ENCODE results near the gene C6orf47.
"Not testable (repeated sequence)": the region's sequence is repeated elsewhere in the genome, so short reads cannot be mapped to it uniquely, and the experiment has no call there.

Gene C6orf47, protein sequence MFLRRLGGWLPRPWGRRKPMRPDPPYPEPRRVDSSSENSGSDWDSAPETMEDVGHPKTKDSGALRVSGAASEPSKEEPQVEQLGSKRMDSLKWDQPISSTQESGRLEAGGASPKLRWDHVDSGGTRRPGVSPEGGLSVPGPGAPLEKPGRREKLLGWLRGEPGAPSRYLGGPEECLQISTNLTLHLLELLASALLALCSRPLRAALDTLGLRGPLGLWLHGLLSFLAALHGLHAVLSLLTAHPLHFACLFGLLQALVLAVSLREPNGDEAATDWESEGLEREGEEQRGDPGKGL

DNA sequence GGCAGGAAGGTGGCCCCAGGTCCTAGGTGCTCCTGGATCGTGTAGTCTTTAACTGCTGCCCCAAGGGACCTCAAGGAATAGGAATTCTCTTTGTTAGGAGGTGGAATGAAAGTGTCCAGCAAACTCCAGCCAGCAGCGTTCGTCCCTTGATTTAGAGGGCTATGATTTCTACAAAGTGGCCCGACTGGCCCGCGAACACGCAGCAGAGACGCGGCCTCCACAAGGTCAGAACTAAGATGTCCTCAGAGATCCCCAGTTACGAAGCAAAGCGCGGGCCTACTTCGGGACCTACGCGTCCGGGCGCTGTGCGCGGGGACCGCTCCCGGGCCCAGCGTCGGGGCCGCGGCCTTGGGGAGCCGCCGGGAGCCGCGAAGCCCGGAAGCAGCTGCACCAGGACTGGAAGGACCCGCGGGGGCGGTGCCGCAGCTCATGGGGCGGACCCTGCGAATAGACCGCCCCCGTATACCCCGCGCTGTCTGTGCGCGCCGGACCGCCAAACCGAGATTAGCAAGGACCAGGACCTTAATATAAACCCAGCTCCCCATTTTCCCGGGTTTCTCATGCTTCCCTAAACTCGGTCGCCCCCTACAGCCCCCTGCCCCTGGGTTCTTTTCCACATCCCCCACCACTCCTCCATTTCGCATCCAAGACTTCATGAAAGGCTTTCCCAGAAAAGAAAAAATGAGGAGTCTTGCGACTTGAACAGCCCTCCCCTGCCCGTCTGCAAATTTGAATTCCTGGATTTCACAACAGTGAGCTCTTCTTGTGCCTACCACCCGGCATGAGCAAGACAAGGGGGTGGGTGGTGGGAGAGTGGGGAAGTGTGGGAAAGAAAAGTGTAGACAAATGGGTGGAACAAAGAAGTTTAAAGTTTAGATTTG lies at the start of gene C6orf47:
Gene C6orf47, minus strand, starts transcription at position 398 of the 881 bp plus-strand sequence. CDS start 831 bp downstream, outside the sequence.
- peak in 1 of 2 donors; percentile 46 for DNase-seq (ENCODE audit: low read depth in 2 of 2)

- DNase-seq (ENCODE audit: low read depth in 2 of 2): not testable (repeated sequence)
These were observed 48.6 kb upstream of the C6orf47 start for GRCh38 chr6:31709157-31709556.

- DNase-seq (ENCODE audit: low read depth in 2 of 2): no peak
These were observed 47.6 kb upstream of the C6orf47 start for GRCh38 chr6:31708224-31708623.

- no peak for DNase-seq (ENCODE audit: low read depth in 2 of 2)
These were observed 47.1 kb upstream of the C6orf47 start for GRCh38 chr6:31707701-31708100.

- DNase-seq (ENCODE audit: low read depth in 2 of 2): no peak
These were observed 46.0 kb upstream of the C6orf47 start, which contains the start of gene LY6G6F for GRCh38 chr6:31706599-31706998. Gene LY6G6F, plus strand, starts transcription at chr6:31706866. Its CDS starts 41 bp downstream, at chr6:31706907.

- DNase-seq (ENCODE audit: low read depth in 2 of 2): no peak
These were observed 45.4 kb upstream of the C6orf47 start for GRCh38 chr6:31705931-31706330.

- peak; percentile 93 for DNase-seq (ENCODE audit: low read depth in 2 of 2)
These were observed 42.5 kb upstream of the C6orf47 start, which contains the start of gene ABHD16A for GRCh38 chr6:31702819-31703716. Gene ABHD16A, minus strand, starts transcription at chr6:31703324. Its CDS starts 43 bp downstream, at chr6:31703281.

DNA sequence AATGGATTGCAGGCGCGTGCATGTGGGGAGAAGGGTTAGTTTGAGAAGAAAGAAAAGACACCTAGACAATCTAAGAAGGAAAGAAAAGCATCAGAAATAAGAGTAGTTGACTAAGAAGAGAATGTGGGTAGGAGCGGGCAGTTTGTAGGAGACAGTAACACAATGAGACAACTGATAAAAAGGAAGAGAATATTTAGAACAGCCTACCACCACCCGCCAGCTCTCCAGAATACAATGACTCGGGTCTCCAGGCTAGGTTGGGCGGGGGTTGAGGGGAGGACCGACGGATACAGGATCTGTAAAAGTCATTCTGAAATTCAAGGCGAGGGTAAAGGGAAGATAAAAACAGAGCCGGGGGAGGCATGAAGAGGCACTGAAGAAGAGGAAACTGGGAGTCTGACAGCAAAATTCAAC lies 41.8 kb upstream of the C6orf47 start:
- DNase-seq (ENCODE audit: low read depth in 2 of 2): no peak

GRCh38 chr6:31701666-31702404 lies 41.3 kb upstream of the C6orf47 start:
- DNase-seq (ENCODE audit: low read depth in 2 of 2): no peak

- no peak for DNase-seq (ENCODE audit: low read depth in 2 of 2)
These were observed 40.3 kb upstream of the C6orf47 start for GRCh38 chr6:31700740-31701401.

GRCh38 chr6:31697555-31697954 lies 37.0 kb upstream of the C6orf47 start:
- no peak for DNase-seq (ENCODE audit: low read depth in 2 of 2)

DNA sequence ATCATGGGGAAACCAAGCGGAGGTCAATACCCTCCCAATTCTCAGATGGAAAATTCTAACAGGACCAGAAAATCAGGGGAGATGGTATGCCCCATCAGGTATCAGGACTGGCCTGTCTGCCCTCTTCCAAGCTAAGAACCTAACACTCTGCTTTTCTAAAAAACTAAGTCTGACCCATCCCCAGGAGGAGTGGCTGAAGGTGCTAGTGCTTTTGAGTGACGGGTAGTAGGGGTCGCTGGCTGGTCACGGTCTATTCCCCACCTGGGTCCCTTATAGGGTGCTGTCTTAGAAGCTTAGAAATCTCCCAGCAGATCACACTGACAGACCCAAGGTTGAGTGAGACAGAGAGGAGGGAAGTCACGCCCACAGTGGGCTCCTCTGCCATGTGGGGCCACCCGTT lies 33.0 kb upstream of the C6orf47 start:
- DNase-seq (ENCODE audit: low read depth in 2 of 2): no peak

DNA sequence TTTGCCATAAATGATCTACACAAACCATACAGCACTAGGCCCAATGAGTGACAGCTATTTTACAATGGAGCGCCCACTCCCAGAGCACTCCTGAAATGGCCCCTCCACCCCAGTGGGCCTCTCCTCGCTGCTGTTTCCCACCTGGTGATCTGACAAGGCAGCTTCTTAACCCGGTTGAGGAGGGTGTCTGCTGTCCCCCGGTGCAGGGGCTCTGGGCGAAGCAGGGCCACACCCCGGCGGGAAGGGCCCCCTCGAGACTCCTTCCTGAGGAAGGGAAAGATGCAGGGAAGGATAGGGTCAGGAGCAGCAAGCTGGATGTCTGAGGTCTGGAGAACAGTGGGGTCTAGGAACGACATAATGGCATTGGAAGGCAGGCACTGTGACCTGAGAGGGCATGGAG lies 32.3 kb upstream of the C6orf47 start:
- DNase-seq (ENCODE audit: low read depth in 2 of 2): no peak

GRCh38 chr6:31692353-31692752 lies 31.8 kb upstream of the C6orf47 start:
- no peak for DNase-seq (ENCODE audit: low read depth in 2 of 2)

GRCh38 chr6:31691564-31692108 lies 31.1 kb upstream of the C6orf47 start:
- no peak for DNase-seq (ENCODE audit: low read depth in 2 of 2)

GRCh38 chr6:31691078-31691463 lies 30.5 kb upstream of the C6orf47 start:
- DNase-seq (ENCODE audit: low read depth in 2 of 2): no peak

DNA sequence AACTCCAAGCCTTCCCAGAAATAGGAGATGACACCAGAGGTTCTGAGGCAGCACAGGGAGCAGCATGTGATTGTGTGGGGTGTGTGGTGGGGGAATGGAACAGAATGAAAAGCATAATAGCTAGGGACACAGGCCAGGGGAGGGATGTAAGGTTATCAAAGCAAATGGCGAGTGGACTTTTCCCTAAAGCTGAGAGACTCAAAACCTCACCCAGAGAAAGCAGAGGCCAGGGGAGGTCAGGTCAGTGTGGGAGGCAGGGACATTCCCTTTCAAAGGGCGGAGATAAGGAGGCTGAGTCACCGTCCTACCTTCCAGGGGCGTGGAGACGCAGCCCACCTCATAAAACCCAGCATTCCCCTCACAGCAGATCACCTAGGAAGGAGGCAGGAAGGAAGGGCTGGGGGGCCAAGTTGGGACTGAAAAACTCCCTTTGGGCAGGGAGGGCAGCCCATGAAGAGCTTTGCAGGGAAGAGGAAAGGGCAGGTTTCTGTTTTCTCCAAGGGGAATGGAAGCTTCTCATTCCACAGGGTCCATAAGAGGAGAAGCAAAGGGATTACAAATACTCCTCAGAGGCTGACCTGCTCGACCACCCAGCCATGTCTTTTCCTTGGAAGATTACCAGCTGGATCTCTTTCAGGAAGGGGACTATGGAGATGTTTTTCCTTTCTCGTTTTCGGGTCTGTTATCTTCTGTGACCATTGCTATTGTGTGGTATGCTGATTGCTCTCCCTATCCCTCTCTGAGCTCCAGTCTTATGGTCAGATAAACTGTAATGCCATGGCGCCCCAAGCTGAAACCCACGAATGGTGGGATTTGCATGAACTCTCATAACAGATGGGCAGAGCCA lies 29.9 kb upstream of the C6orf47 start:
- no peak for DNase-seq (ENCODE audit: low read depth in 2 of 2)

DNA sequence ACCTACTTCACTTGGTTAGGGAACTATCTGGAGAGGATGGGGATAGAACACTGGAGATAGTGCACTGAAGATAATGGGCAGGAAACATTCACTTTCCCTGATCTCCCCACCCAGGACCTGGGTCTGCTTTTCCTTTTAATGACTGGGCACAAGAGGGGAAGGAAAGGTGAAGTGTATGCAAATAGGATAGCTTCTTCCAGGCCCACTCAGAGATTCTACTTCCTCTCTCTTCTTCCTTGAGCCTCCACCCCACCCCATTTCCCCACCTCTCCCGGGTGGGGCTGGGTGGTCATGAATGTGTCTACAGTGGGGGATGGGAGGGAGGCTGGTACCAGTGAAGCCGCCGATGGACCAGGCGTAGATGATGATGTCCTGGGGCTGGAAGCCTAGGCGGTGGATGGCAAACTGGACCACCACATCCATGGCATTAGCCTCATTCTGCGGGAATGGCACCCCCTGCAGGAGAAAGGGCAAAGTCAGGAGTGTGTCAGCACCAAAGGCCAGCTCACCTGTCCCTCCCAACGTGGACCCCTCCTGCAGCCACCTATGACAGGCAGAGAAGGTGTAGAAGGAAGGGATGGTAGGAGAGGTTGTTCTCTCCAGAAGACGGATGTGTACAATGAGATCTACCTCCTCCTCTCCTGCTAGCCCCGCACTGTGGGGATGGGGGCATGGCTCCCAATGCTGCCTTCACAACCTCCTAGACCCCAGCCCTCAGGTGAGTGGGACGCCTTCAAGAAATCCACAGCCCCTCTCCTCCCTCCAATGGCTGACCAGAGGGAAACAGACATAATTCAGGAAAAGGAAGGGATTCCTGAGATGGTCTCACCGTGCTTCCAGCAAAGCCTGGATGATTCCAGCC lies 28.9 kb upstream of the C6orf47 start:
- no peak for DNase-seq (ENCODE audit: low read depth in 2 of 2)

Measured in stimulated activated CD8-positive, alpha-beta memory T cell treated with anti-CD3 and anti-CD28 coated beads, Interleukin-15, amount 100 ng/mL, for 4 hours (primary cell).